Ovary (tissue), 9 donors: Measurements from ENCODE around the gene FZD1. TPM values are rescaled to one million over a fixed set of nuclear protein-coding genes. Genes with fewer than 3 reads are reported as not detected.

Source experiments
- DNase-seq, 5 donors: peaks; one replicate each; pipeline ENCODE4 v3.0.0-alpha.2; 2019 to 2020
- H3K27ac ChIP-seq, 2 donors: fragments of 200-600 bp; one replicate each; pipeline versions ENCODE4 v1.5.1 to v1.8.0; 2019 to 2022
- H3K27me3 ChIP-seq: fragments of 200-600 bp; one replicate; pipeline ENCODE4 v1.8.0; 2022
- H3K36me3 ChIP-seq: fragments of 200-600 bp; sonication (generic); one replicate; pipeline ENCODE4 v1.5.1; 2019
- H3K4me1 ChIP-seq: one replicate; pipeline ENCODE4 v1.8.1; 2013; ENCODE audit warnings: mild to moderate bottlenecking, moderate library complexity; ENCODE audit not compliant: insufficient read depth
- H3K4me3 ChIP-seq: fragments of 200-600 bp; sonication (generic); one replicate; pipeline ENCODE4 v1.5.1; 2017
- H3K9me3 ChIP-seq, 2 donors: fragments of 200-600 bp in 1 of 2; sonication (generic) in 1 of 2; one replicate each; pipeline versions ENCODE4 v1.5.1 to v1.8.1; 2013 to 2019; ENCODE audit warnings: mild to moderate bottlenecking in 1 of 2, moderate library complexity in 1 of 2
- CTCF ChIP-seq, 3 donors: fragments of 450-650 bp in 2 of 3; fragments of 200-600 bp in 1 of 3; IDR thresholded peaks; one replicate each; pipeline versions ENCODE4 v1.5.1 to v1.8.0; 2016 to 2022; ENCODE audit warnings: antibody characterized with exemption in 3 of 3, mild to moderate bottlenecking in 1 of 3
- EP300 ChIP-seq: sonication (generic); formaldehyde crosslinking; IDR thresholded peaks from one replicate; pipeline ENCODE4 v1.6.1; 2017; ENCODE audit warnings: antibody characterized with exemption
- POLR2A ChIP-seq: fragments of 450-650 bp; IDR thresholded peaks from one replicate; pipeline ENCODE4 v1.6.1; 2017; ENCODE audit warnings: antibody characterized with exemption, mild to moderate bottlenecking, moderate library complexity
- WGBS, 3 donors: extraction: QIAGEN DNeasy Blood & Tissue Kit in 1 of 3; methylation state at CpG; one replicate each; pipeline versions ENCODE4 v1.1.5 to v1.1.7; 2013 to 2017; 5-methylcytosine and 5-hydroxymethylcytosine counted together
- intact Hi-C, 4 donors: fragments of 100-400 bp; cut with DNase I; formaldehyde crosslinking; loops; one replicate each; pipeline versions ENCODE4 v1.11.0 to v1.15.1; 2022 to 2023
- polyA plus RNA-seq, 2 donors: library from polyadenylated mRNA; stranded (reverse); fragments of 200-250 nt in 1 of 2; fragments of 350-450 nt in 1 of 2; fragmentation: Illumina TruSeq in 1 of 2; extraction: RNeasy Lipid Tissue Mini Kit (QIAGEN cat#74804) in 1 of 2; gene quantifications; one replicate each; pipeline ENCODE4 v1.2.3, GENCODE V29; 2013 to 2014
- total RNA-seq, 7 donors: library from RNA; depleted of rRNA in 2 of 7; stranded (reverse); fragments of >200 nt in 2 of 7; fragmentation: NEBNext Ultra II Directional in 3 of 7; extraction: Animal tissue kit (Norgen Biotek cat#: 25700) in 3 of 7; gene quantifications; one replicate each; pipeline versions ENCODE4 v1.1.0 to v1.2.4, GENCODE V29; 2016 to 2023
- donor health status: DM: no; HTN: no; CAD: no; lungs with moderate emphysema.
- donor health status: DM: no; HTN: no; CAD: no.
- donor health status: Bipolar disorder and iron deficiency.
- donor health status: DM: yes; HTN: yes; CAD: no.
- donor health status: DM: no; HTN: no; CAD: no.
- donor health status: DM: yes; HTN: yes; CAD: no.

The FZD1 gene
- total and polyA plus RNA-seq, 9 donors = 11.8 to 33.6 (median 19.0) TPM

- Histone ChIP-seq H3K9me3 (no peaks in the 10 kb centered on the region), H3K4me3 (no peak overlapping the region), H3K36me3 (no peaks in the 10 kb centered on the region), H3K4me1 (peaks cover 1% of the 10 kb centered on the region), H3K27ac (no peak overlapping the region), H3K27me3 (no peaks in the 10 kb centered on the region)
- WGBS, 3 donors = 8 to 19% (median 16%) methylated on average over 6 of the region's 6 CpGs
- intact Hi-C loops = no loop called here
- peak in 1 of 5 donors; percentile 19 for DNase-seq
- TF ChIP-seq POLR2A = no peak
- TF ChIP-seq EP300 = no peak
- TF ChIP-seq CTCF (IDR thresholded peaks at IDR 0.05) = no peak
Measured at GRCh38 chr7:91294639-91295220, 30.5 kb downstream of the FZD1 start.

- Histone ChIP-seq H3K36me3 (no peaks in the 10 kb centered on the region), H3K27me3 (no peaks in the 10 kb centered on the region), H3K4me1 (peaks cover 1% of the 10 kb centered on the region), H3K4me3 (no peak overlapping the region), H3K9me3 (no peaks in the 10 kb centered on the region), H3K27ac (no peak overlapping the region)
- intact Hi-C loops = no loop called here
- DNase-seq = no peak
- 92 to 97% (median 96%) methylated on average over 3 of the region's 3 CpGs for whole genome bisulfite sequencing, 3 donors
- no peak for TF ChIP-seq EP300
- TF ChIP-seq POLR2A = no peak
- TF ChIP-seq CTCF (IDR thresholded peaks at IDR 0.05) = no peak
Measured at GRCh38 chr7:91295576-91295975, 31.3 kb downstream of the FZD1 start.

- no peaks in the 10 kb centered on the region for H3K27me3 ChIP-seq
- H3K9me3 ChIP-seq = no peaks in the 10 kb centered on the region
- WGBS, 3 donors = 73 to 85% (median 77%) methylated on average over 1 of the region's 1 CpG
- no peak for DNase-seq
- TF ChIP-seq CTCF (IDR thresholded peaks at IDR 0.05) (no peak), POLR2A (no peak), EP300 (no peak)
- no peaks in the 10 kb centered on the region for H3K36me3 ChIP-seq
- intact Hi-C loops = no loop called here
- no peak overlapping the region for H3K27ac ChIP-seq
- peaks cover 1% of the 10 kb centered on the region for H3K4me1 ChIP-seq
- H3K4me3 ChIP-seq = no peak overlapping the region
Measured at GRCh38 chr7:91297939-91298338, 33.7 kb downstream of the FZD1 start.

GRCh38 chr7:91299952-91300775 lies 35.9 kb downstream of the FZD1 start:
- TF ChIP-seq CTCF (IDR thresholded peaks at IDR 0.05) (no peak), EP300 (no peak), POLR2A (no peak)
- Histone ChIP-seq H3K9me3 (no peaks in the 10 kb centered on the region), H3K36me3 (no peaks in the 10 kb centered on the region), H3K4me1 (no peaks in the 10 kb centered on the region), H3K27me3 (no peaks in the 10 kb centered on the region), H3K27ac (no peak overlapping the region), H3K4me3 (no peak overlapping the region)
- 72 to 81% (median 75%) methylated on average over 6 of the region's 6 CpGs for WGBS, 3 donors
- intact Hi-C loops = no loop called here
- no peak for DNase-seq
